ENCODE results near the gene CCDC93.

CCDC93 gene

GRCh38 chr2:118013724-118014491 lies at the start of gene CCDC93:
TSS of gene CCDC93 (minus strand) at chr2:118014070. CDS start at chr2:118013995, 75 bp downstream.
- DNase-seq (ENCODE audit: low spot score) = peak; percentile 84

GRCh38 chr2:118062669-118063068 lies 48.8 kb upstream of the CCDC93 start:
- no peak for DNase-seq (ENCODE audit: low spot score)

DNA sequence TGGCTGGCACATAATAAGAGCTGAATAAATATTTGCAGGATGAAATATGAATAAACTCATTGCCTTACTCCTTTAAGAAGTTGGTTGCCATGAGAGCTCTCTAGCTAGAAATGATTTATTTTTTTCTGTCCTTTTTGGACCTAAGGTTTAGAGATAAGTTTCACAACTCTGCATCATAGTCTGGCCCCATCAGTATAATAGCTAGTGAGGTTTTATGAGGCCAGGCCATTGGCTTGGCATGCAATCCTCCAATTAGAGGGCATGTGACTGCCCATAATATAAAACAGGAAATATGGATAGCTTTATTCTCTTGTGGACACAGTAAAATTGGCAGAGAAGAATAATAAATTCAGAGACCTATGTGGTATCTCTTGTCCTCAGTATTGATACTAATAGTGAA lies 48.2 kb upstream of the CCDC93 start:
- DNase-seq (ENCODE audit: low spot score) = no peak

DNA sequence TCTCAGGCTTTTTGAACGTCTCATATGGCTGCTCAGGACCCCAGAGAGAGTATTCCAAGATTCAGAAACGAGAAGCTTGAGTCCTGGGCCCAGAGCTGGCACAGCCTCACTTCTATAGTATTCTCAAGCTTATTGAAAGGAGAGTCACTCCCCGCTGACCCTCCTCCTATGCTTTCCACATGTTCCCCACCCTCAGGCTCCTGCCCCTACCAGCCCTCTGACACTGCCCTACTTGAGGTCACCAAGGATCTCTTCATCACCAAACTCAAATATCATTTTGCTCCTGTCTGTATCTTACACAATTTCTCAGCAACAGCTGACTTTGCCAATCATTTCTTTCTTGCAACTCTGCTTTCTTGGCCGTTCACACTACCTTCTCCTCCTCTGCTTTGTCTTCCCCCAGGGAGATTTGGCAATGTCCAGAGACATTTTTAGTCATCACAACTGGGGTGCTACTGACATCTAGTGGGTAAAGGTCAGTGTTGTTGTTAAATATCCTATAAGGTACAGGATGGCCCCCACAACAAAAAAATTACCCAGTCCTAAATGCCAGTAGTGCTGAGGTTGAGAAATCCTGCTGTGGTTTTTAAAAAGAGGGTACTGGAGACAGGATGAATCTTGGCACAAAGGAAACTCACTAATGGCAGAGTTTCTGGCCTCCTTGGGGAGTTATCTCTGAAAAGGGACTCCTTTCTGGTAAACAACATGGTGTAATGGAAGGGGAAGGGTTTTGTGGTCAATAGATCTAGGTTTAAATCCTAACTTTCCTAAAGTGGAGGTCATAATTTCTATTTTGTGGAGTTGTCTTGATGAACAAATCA lies 47.5 kb upstream of the CCDC93 start:
- no peak for DNase-seq (ENCODE audit: low spot score)

- no peak for DNase-seq (ENCODE audit: low spot score)
Observed at GRCh38 chr2:118059919-118060478, 46.1 kb upstream of the CCDC93 start.

GRCh38 chr2:118058951-118059350 lies 45.1 kb upstream of the CCDC93 start:
- DNase-seq (ENCODE audit: low spot score) = no peak

GRCh38 chr2:118056801-118057200 lies 42.9 kb upstream of the CCDC93 start:
- DNase-seq (ENCODE audit: low spot score) = no peak

DNA sequence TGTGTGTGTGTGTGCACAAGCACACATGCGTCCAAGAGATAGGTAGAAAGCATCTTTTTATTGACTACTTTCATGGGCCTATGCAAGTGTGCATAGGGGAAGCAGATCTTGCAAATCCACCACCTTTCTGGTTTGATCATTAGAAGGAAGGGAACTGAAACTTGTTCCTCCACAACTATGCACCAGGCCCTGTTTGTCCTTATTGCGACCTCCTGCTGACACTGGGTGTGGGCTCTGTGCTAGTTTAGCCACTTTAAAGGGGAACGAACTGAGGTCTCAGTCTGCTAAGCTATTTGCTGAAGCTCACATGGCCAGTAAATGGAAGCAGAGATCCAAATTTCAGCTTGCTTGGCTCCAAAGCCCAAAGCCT lies 42.3 kb upstream of the CCDC93 start:
- no peak for DNase-seq (ENCODE audit: low spot score)

DNA sequence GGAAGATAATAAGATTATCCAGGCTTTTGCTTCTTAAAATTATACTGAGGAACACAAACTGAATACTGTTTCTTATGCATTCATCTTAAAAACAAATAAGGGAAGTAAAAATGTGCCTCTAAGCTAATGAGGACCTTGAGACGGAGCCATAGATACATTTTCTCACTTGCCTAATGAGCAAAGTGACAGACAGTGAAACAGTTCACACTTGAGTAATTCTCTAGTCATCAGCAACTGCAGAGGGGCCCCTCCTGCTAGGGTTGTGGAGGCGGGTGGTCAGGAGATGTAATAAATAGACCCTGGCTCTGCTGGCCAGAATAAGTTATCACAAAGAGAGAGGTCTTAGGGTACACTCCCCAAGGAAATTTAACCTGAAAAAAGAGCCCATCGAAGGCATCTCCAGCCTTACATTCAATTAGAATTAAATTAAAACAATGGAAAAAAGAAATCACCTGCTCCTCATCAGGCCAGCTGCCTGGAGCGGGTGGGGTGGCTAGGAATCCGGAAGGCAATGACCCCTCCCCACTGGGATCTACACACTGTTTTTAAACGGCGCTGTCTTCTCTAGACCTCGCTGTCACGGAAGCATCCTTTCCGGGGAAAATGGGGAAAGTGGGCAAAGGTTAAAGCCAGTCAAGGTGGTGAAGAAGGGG lies 41.8 kb upstream of the CCDC93 start:
- no peak for DNase-seq (ENCODE audit: low spot score)

GRCh38 chr2:118054213-118055008 lies 40.5 kb upstream of the CCDC93 start:
- DNase-seq (ENCODE audit: low spot score) = no peak

GRCh38 chr2:118053681-118054080 lies 39.8 kb upstream of the CCDC93 start:
- no peak for DNase-seq (ENCODE audit: low spot score)

- no peak for DNase-seq (ENCODE audit: low spot score)
Observed at GRCh38 chr2:118052474-118052873, 38.6 kb upstream of the CCDC93 start.

- no peak for DNase-seq (ENCODE audit: low spot score)
Observed at GRCh38 chr2:118051826-118052358, 38.0 kb upstream of the CCDC93 start.

- DNase-seq (ENCODE audit: low spot score) = no peak
Observed at GRCh38 chr2:118050974-118051373, 37.1 kb upstream of the CCDC93 start.

DNA sequence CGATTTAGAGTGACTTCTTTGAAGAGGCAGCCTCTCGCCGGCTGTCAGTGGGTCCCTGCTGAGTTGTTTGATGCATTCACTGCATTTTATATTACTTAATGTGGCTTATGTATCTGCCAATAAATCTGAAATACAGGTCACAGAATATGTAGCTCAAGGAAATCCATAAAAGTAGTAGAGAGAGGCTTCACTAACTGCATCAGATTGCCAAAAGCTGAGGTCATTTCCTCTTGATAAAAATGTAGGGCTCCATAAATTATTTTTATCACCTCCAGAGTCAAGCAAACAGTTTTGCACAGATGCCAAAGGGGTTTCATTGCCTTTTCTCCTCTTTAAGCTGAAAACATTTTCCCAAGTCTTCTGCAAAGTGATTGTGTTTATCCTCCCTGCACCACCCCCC lies 36.5 kb upstream of the CCDC93 start:
- DNase-seq (ENCODE audit: low spot score) = no peak

- no peak for DNase-seq (ENCODE audit: low spot score)
Observed at GRCh38 chr2:118049816-118050140, 35.9 kb upstream of the CCDC93 start.

DNA sequence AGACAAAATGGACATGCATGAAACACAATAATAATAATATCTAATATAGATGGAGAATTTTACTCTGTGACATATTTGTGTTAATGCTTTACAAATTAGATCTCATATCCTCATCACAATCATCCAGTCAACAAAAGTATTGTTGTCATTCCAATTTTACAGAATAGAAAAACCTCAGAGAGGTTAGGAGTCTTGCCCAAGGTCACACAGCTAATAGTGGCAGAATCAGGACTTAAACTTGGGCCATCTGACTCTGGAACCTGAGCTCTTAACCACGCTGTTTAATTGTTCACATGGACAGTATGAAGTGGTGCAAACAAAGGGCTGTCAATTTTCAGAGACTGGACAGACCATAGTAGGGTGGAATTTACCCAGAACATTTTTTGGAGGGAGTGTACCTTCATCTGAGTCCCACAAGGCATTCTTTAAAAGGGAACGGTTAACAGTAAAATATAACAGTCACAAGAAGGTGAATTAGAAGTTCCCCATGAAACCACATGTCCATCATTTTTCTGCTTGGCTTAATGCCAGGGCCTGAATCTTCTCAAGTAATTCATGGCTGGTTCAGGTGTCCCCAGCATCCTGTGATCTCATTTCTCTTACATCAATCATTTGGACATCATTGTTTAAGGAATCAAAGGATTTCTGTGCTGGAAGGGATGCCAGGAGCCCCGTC lies 35.4 kb upstream of the CCDC93 start:
- DNase-seq (ENCODE audit: low spot score) = peak; percentile 12

DNA sequence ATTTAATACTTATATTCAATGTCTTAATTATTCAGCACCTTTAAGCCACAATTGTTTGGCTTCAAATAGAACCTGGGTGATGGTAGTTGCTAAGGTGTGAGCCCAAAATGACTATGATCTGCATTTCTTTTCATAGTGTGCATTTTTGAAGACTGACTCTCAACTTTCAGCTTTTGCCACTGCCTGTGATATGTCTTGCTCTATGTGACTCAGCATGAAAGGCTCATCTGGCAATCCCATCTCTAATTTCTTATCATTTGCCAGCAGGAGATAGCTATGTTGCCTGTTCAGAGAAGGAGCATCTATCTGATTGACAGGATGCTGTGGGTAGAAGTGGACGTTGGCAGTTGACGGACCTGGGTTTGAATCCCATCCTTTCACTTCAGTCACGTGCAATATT lies 34.5 kb upstream of the CCDC93 start:
- no peak for DNase-seq (ENCODE audit: low spot score)

DNA sequence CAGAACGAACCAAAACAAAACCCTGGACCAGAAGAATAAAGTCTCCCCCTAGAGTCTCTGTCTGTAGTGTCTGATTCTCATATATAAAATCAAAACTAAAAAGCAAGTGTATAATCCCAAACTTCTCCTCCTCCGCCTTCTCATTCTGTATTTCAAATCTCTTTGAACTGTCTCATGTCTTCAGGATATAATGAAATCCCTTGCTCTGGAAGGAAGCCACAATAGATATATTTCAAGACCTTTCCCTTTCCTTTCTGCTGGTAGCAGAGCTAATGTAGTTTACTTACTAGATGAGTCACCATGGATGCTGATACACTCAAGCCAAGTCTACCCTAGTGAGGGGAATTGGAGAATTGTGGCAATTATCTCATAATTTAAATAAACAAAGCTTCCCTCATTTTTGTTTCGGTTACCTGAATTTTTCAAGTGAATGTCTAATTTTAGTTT lies 33.5 kb upstream of the CCDC93 start:
- DNase-seq (ENCODE audit: low spot score) = peak; percentile 49

DNA sequence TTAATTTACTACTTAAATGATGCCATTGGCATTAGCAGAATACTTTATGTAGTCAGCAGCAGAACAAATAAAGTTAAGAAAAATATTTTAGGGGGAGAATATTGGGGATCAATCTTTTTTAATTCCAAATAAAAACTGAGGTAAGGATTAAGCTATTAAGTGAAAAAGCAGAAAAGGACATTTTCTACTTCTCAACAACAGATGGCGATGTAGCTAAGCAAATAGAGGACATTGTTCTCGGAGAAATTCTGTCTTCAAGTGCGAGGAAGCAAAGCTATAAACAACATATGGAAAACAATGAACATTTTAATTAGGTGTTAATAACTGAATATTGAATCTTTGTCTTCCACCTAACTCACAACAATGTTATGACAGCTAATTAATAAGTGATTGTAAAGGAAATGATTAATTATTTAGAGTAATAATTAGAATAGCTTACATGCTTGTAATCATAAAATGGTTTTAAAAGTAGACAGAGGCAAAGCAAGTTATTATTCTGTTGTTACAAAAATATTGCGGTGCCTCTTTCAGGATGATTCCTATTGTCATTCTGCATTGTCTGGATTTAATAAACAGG lies 32.9 kb upstream of the CCDC93 start:
- peak; percentile 62 for DNase-seq (ENCODE audit: low spot score)

DNA sequence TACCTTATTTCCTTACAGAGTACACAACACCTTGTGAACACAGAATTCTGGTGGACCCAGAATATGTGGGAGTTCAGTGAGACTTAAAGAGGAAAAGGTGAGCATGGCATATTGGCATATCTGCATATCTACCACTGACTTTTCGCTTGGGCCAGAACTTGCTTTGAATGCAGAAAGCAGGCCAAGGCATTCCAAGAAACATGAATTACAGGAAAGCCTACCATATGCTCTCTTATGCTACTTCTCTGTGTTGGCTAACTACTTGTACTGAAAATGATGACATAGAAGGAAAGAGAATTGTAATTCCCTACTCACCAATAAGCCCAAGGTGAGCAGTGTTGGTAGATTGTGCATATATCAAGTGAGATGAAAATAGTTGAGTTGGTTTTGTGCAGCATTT lies 31.4 kb upstream of the CCDC93 start:
- no peak for DNase-seq (ENCODE audit: low spot score)

All from LoVo (cell line).